GM12873 (cell line): Measurements from ENCODE around the gene ENC1.

ENCODE experiments used
- CTCF ChIP-seq: IDR thresholded peaks from 2 replicates; pipeline ENCODE4 v1.5.1; 2012; ENCODE audit warnings: low read depth, mild to moderate bottlenecking, moderate library complexity, low read length, control low read depth; ENCODE audit not compliant: insufficient read depth; ENCODE audit errors: missing control alignments

The ENC1 gene

GRCh38 chr5:74652576-74652975 is 12.0 kb upstream of the ENC1 start:
- no peak for TF ChIP-seq CTCF

GRCh38 chr5:74651710-74652109 is 11.2 kb upstream of the ENC1 start:
- TF ChIP-seq CTCF = no peak

- no peak for TF ChIP-seq CTCF
These were observed 9.0 kb upstream of the ENC1 start for GRCh38 chr5:74649421-74649973.

- peak; percentile 63 for TF ChIP-seq CTCF
These were observed 8.3 kb upstream of the ENC1 start for GRCh38 chr5:74648835-74649293.

- no peak for TF ChIP-seq CTCF
These were observed 6.6 kb upstream of the ENC1 start for GRCh38 chr5:74647096-74647495.

GRCh38 chr5:74643111-74643562 is 2.6 kb upstream of the ENC1 start:
- no peak for TF ChIP-seq CTCF

- no peak for TF ChIP-seq CTCF
These were observed 2.0 kb upstream of the ENC1 start for GRCh38 chr5:74642543-74642863.
